SJCRH30 (cell line): Measurements from ENCODE around the gene FAM120B. TPM values are rescaled to one million over a fixed set of nuclear protein-coding genes. Genes with fewer than 3 reads are reported as not detected.

Source experiments
- DNase-seq, 2 experiments: peaks; one replicate each; pipeline ENCODE4 v3.0.0-alpha.2; 2015 to 2020
- H3K27ac ChIP-seq: fragments of 250-450 bp; sonication (Bioruptor Pico); 2 replicates; pipeline ENCODE4 v1.5.1; 2020; ENCODE audit warnings: mild to moderate bottlenecking, moderate library complexity
- H3K27me3 ChIP-seq: fragments of 250-450 bp; sonication (Bioruptor Pico); 2 replicates; pipeline ENCODE4 v1.5.1; 2020; ENCODE audit warnings: mild to moderate bottlenecking, moderate library complexity
- H3K36me3 ChIP-seq: fragments of 250-450 bp; sonication (Bioruptor Pico); 2 replicates; pipeline ENCODE4 v1.5.1; 2020; ENCODE audit warnings: mild to moderate bottlenecking, moderate library complexity
- H3K4me1 ChIP-seq: fragments of 250-450 bp; sonication (Bioruptor Pico); 2 replicates; pipeline ENCODE4 v1.5.1; 2020; ENCODE audit warnings: mild to moderate bottlenecking, moderate library complexity
- H3K4me3 ChIP-seq: fragments of 250-450 bp; sonication (Bioruptor Pico); 2 replicates; pipeline ENCODE4 v1.5.1; 2020; ENCODE audit warnings: mild to moderate bottlenecking, moderate library complexity
- H3K9me3 ChIP-seq: fragments of 250-450 bp; sonication (Bioruptor Pico); replicated peaks from 2 replicates; pipeline ENCODE4 v1.5.1; 2020; ENCODE audit warnings: mild to moderate bottlenecking, moderate library complexity
- total RNA-seq: library from RNA; depleted of rRNA; stranded (reverse); fragments of >200 nt; shearing (Covaris generic); gene quantifications from 2 replicates; pipeline ENCODE4 v1.2.3, GENCODE V29; 2014

The FAM120B gene
- total RNA-seq, 1 experiment from 2014 or later: 21.4 TPM

DNA sequence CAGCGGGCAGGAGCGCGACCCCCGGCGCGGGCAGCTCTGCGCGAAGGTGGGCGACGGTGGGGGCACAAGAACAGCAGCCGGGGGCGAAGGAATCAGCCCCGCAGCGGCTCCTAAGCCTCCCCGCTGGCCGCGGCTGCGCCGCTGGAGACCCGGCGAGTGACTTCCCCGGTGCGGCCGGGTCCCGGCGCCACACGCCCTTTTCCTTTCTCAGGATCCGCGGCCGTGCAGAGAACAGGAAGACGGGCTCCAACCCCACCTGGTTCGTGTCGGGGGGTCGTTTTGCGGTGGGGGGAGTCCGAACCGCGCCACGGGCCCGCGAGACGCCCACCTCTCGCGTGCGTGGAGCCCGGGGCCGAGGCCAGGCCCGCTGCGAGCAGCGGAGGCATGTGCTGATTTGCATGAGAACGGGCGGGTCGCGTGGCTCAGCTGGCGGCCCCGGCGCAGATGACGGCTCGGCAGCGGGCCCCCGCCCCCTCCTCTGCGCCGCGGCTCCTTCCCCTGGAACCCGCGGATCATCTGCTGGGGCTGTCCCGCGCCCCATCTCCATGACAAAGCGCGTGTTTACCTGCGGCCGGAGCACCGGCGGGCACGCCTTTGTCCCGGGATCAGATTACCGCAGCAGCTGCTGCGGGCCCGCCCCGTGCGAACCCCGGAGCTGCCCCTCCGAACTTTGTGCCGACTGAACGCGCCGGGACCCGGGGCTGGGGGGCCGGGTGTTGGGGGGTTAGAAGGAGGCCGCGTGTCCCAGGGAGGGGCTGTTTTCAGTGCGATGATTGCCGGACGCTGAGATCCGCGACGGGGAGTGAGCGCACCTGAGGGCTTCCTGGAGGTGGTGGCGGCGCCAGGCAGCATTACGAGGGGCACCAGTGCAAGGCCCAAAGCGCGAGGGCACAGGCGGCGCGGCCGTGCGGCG, 10.8 kb upstream of the FAM120B start:
- Histone ChIP-seq H3K27ac (no peak overlapping the region), H3K9me3 (no peaks in the 10 kb centered on the region), H3K4me1 (peaks cover 37% of the 10 kb centered on the region), H3K27me3 (peaks cover 45% of the 10 kb centered on the region; the same call in 1 of the 2 replicates), H3K4me3 (peak overlapping the region; percentile 44), H3K36me3 (no peaks in the 10 kb centered on the region)
- DNase-seq: peak; percentile 26 to 48

DNA sequence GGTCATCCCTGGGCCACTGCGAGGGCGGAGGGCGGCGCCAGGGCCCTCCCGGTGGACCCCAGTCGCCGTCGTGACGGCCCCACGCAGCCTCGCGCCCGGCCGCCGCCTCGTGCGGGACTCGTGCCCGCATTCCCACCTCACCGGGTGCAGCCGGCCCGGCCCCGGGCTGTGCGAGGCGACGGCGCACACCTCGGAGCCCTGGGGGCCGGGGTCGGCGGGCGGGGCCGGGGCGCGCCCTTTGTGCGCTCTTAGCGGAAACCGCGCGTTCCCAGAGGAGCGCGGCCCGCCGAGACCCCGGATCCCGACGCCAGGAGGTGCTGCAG, 10.2 kb upstream of the FAM120B start:
- H3K4me3 ChIP-seq: peak overlapping the region; percentile 44; the same call in 1 of the 2 replicates
- H3K36me3 ChIP-seq: no peaks in the 10 kb centered on the region
- DNase-seq: no peak
- H3K27ac ChIP-seq: no peak overlapping the region
- peaks cover 45% of the 10 kb centered on the region; the same call in 1 of the 2 replicates for H3K27me3 ChIP-seq
- peaks cover 37% of the 10 kb centered on the region for H3K4me1 ChIP-seq
- H3K9me3 ChIP-seq: no peaks in the 10 kb centered on the region

DNA sequence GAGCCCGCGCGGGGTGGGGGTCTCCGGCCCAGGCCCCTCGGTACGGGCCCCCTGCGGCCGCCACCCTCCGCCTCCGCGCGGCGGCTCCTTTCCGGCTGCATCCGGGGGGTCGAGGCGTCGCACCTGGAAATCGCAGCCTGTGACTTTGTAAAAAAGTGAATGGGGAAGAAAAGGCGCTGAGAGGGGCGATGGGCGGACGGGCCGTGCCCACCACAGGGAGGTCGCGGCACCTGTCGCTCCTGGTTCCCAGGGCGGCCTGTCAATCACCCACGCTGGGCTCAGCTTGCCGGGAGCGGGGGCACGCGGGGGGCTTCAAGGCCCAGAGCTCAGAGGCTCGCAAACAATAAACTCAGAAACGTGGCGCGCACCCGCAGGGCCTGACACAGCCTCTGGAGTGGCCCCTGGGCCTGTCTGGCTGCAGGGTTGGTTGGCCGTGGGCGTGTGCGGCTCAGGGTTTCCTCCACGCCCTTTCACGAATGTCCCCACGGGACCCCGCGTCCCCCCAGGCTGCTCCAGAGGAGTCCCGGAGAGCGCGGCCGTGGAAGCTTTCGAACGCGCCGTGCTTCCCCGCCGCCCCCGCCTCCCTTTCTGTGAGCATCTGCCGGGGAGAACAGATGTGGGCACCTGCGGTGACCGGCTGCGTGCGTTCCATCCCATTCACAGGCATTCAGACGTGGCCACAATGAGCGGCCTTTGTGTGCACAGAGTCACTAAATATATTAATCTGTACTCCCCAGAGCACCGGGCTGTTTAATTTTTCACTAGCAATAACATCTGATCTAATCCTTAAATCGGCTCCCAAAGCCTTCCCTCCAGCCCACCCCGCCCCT, 9.6 kb upstream of the FAM120B start:
- Histone ChIP-seq H3K27ac (no peak overlapping the region), H3K27me3 (peaks cover 42% of the 10 kb centered on the region; the same call in 1 of the 2 replicates), H3K9me3 (no peaks in the 10 kb centered on the region), H3K4me1 (peaks cover 36% of the 10 kb centered on the region), H3K4me3 (peak overlapping the region; percentile 44; the same call in 1 of the 2 replicates), H3K36me3 (no peaks in the 10 kb centered on the region)
- DNase-seq: peak in 1 of 2 experiments; percentile 53

DNA sequence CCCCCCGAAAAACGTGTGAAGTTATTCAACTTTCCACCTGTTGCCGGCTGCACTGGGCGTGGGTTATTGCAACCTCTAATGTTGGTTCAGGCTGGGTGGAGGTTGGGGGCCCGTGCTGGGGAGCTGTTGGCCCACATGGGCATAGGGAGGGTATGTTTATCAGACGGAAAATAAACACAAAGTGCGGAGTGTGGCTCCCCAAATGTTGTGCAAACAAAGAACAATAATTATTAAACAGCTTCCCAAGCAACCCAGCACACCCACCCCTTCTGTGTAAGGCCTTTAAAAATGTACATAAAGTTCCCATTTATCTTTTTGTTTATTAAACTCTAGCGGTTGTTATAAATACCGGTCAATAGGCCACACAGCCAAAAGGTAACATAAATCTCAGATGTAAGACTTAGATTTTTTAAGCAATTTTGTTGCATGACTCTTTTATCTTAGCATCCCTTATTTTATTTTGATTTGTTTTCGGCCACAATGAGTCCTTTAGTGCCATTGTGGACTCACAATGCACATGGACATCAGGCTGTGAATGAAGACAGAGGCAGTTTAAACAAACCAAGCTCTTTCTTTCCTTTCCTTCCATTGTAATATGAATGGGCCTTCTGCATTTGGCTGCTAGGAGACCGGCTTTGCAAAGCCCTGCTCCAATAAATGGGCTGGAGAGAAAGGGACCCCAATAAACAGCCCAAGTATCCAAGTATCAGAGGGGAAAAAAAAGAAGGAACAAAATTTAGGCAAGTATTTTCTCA, 8.8 kb upstream of the FAM120B start:
- H3K4me3 ChIP-seq: no peak overlapping the region
- no peak for DNase-seq
- H3K4me1 ChIP-seq: peaks cover 28% of the 10 kb centered on the region
- H3K9me3 ChIP-seq: no peaks in the 10 kb centered on the region
- no peak overlapping the region for H3K27ac ChIP-seq
- no peaks in the 10 kb centered on the region for H3K36me3 ChIP-seq
- H3K27me3 ChIP-seq: peaks cover 34% of the 10 kb centered on the region; the same call in 1 of the 2 replicates

DNA sequence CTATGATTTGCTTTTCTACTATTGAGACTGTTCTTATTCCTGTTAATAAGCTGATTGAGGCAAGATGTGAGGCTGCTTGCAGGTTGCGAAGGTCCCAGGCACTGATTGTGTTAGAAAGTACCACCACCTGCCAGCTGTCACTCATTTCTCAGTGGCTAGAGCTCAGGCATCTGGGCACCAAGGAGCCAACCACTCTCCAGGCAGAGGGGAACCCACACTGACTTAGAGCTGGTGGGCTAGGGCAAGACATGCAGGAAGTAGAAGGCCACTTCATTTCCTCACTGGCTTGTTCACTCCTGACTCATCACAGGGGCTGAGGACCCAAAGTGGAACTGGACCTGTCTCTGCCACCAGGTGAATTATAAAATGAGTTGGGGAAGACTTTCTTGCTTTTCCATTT, 7.9 kb upstream of the FAM120B start:
- H3K27me3 ChIP-seq: peaks cover 24% of the 10 kb centered on the region; the same call in 1 of the 2 replicates
- peak; percentile 61 to 73 for DNase-seq

DNA sequence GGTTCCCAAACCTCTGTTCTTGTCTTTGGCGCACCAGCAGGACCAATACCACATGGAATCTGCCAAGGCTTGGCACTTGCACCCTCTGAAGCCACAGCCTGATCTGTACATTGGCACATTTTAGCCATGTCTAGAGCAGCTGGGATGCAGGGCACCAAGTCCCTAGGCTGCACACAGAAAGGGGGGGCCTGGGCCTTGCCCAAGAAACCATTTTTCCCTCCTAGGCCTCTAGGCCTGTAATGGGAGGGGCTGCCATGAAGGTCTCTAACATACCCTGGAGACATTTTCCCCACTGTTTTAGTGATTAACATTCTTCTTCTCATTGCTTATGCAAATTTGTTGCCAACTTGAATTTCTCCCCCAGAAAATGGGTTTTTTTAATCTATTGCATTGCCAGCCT, 5.4 kb upstream of the FAM120B start:
- no peaks in the 10 kb centered on the region for H3K36me3 ChIP-seq
- no peak for DNase-seq
- peaks cover 9% of the 10 kb centered on the region; the same call in 1 of the 2 replicates for H3K27me3 ChIP-seq
- H3K27ac ChIP-seq: no peak overlapping the region
- peaks cover 21% of the 10 kb centered on the region for H3K4me1 ChIP-seq
- H3K9me3 ChIP-seq: no peaks in the 10 kb centered on the region
- H3K4me3 ChIP-seq: no peak overlapping the region

More for the DNA sequence above, 7.9 kb upstream of the FAM120B start:
- H3K4me1 ChIP-seq: peaks cover 28% of the 10 kb centered on the region
- H3K27ac ChIP-seq: no peak overlapping the region
- H3K4me3 ChIP-seq: no peak overlapping the region
- H3K36me3 ChIP-seq: no peaks in the 10 kb centered on the region
- no peaks in the 10 kb centered on the region for H3K9me3 ChIP-seq

DNA sequence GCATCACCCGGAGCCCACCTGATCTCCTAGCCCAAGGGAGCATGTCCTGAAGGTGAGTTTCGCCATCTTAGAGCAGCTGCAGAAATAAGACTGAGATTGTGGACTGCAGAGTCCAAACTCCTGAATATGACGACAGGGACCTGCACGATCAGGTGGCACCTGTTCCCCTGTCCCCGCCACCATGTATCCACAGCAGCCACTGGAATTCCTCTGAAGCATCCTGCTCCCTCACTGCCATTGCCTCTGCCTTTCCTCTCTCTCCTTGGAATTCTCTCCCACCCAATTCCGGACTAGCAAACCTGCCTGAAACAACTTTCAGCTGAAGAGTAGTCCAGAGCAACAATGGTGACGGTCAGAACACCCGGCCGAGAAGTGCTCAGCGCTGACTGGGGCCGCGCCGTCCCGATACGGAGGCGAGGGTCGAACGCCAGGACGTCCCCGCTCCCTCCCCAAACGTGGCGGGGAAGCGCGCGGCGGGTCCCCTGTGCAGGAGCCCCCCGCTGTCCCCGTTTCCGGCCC, 694 bp upstream of the FAM120B start:
- H3K4me3 ChIP-seq: peak overlapping the region; percentile 83
- H3K27ac ChIP-seq: no peak overlapping the region; the same call in 1 of the 2 replicates
- H3K4me1 ChIP-seq: no peaks in the 10 kb centered on the region; the same call in 1 of the 2 replicates
- no peaks in the 10 kb centered on the region for H3K27me3 ChIP-seq
- no peaks in the 10 kb centered on the region for H3K9me3 ChIP-seq
- no peak for DNase-seq
- no peaks in the 10 kb centered on the region for H3K36me3 ChIP-seq

DNA sequence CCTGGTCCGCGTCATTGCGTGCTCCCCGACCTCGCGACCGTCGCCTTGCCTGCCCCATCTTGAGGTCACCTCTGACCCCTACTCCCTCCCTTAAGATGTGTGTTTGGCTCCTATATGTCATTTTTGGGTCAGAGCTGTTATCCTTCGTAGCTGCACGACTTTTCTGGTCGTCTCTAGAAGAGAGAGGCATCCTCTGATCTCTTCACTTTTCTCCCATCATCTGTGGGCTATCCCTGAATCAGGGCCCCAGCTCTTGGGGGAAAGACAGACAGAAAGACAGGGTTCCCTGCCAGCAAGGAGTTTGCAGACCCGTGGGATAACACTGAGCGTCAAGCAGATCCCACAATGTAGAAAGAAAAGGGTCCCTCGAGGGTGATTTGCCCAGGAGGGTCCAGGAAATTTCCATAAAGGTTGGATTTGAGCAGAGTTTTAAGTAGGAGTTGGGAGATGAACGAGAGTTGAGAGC, 555 bp downstream of the FAM120B start:
- no peak for DNase-seq
- Histone ChIP-seq H3K27me3 (no peaks in the 10 kb centered on the region), H3K9me3 (no peaks in the 10 kb centered on the region), H3K4me3 (peak overlapping the region; percentile 83), H3K27ac (peak overlapping the region; percentile 62), H3K36me3 (no peaks in the 10 kb centered on the region; the same call in 1 of the 2 replicates), H3K4me1 (no peaks in the 10 kb centered on the region; the same call in 1 of the 2 replicates)

DNA sequence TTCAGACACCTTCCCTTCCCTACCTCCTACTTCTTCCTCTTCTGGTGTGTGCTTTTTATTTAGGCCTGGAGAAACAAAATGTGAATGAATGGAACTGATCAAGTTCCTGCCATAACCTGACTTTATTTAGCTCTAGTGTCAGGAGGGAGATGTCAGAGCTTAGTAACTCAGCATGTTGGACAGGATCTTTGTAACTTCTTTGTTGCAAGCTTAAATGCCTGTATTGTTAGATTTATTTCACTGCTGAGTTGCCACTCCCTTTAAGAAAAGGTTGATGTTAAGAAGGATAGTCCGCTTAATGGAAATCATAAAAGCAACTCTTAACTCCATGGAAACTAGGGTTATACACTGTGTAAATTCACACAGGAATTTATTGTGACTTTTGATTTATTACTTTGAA, 2.2 kb downstream of the FAM120B start:
- no peak overlapping the region for H3K4me3 ChIP-seq
- no peaks in the 10 kb centered on the region; the same call in 1 of the 2 replicates for H3K4me1 ChIP-seq
- H3K9me3 ChIP-seq: no peaks in the 10 kb centered on the region
- peaks cover 4% of the 10 kb centered on the region; the same call in 1 of the 2 replicates for H3K36me3 ChIP-seq
- no peak for DNase-seq
- H3K27ac ChIP-seq: no peak overlapping the region
- no peaks in the 10 kb centered on the region for H3K27me3 ChIP-seq

DNA sequence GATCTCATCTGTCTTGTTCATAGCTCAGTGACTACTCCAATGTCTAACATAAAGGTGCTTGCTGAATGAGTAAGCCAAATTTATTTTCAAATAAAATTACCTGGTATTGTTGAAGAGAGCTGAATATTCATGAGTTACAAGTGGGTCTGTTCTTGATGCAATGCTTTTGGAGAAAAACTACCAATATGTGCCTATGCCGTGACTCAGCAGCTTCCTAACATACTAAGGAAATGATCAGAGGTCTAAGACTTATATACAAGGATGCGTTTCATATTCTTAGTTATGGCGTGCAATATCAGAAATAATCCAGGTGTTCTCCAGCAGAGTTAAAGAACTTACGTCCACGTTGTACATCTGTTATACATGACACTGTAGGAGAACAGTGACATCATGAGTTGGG, 5.1 kb downstream of the FAM120B start:
- H3K27me3 ChIP-seq: no peaks in the 10 kb centered on the region
- no peak for DNase-seq
- H3K36me3 ChIP-seq: peaks cover 4% of the 10 kb centered on the region; the same call in 1 of the 2 replicates
- no peaks in the 10 kb centered on the region for H3K9me3 ChIP-seq
- peaks cover 4% of the 10 kb centered on the region; the same call in 1 of the 2 replicates for H3K4me1 ChIP-seq
- H3K4me3 ChIP-seq: no peak overlapping the region
- H3K27ac ChIP-seq: no peak overlapping the region

DNA sequence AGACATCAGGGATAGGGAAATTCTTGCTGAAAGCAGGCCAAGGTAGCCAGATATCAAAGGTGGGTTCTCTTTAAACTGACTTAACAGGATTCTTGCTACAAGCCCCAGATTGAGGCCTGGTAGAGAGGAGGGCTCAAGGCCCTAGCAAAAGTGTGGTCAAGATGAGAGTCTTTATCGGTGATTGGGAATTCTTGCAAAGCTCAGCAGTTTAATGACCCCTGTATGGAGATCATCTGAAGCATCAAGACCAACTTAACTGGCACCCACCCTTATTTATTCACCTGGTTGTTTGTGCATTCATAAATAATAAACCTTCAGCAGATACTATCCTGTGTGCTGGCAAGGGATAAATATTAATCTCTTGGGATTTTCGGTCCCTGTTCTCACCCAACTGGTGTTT, 6.3 kb downstream of the FAM120B start:
- DNase-seq: no peak
- H3K4me3 ChIP-seq: no peak overlapping the region
- H3K27ac ChIP-seq: no peak overlapping the region
- peaks cover 10% of the 10 kb centered on the region for H3K36me3 ChIP-seq
- no peaks in the 10 kb centered on the region for H3K27me3 ChIP-seq
- H3K9me3 ChIP-seq: no peaks in the 10 kb centered on the region
- peaks cover 4% of the 10 kb centered on the region; the same call in 1 of the 2 replicates for H3K4me1 ChIP-seq

DNA sequence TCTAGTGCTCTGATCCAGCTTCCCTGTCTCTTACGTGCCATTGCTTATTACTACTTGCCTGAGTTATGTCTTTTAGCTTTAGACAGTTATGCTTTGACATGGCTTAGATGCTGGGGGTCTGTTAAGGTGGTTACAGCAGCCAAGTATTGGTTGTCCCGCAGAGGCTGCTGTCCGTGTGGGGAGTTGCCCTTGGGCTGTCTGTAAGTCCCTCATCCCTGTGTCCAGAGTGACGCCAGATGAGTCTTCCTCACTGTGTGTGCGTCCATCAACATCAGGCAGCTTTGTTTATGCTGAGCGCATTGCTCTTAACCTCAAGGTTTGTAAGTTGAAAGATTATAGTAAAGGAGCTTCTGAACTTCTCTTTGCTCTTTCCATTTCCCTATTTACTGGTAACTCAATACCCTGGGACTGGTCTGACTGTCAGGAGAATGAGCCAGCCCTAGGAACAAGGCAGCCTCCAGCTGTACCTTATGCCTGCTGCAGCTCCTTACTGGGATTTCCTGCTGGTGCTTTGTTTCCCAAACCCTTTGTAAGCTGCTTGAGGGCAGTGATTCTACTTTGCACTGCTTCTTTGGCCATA, 7.2 kb downstream of the FAM120B start:
- Histone ChIP-seq H3K9me3 (no peaks in the 10 kb centered on the region), H3K4me3 (no peak overlapping the region), H3K27ac (no peak overlapping the region), H3K36me3 (peaks cover 12% of the 10 kb centered on the region), H3K4me1 (peaks cover 4% of the 10 kb centered on the region; the same call in 1 of the 2 replicates), H3K27me3 (no peaks in the 10 kb centered on the region)
- DNase-seq: no peak

DNA sequence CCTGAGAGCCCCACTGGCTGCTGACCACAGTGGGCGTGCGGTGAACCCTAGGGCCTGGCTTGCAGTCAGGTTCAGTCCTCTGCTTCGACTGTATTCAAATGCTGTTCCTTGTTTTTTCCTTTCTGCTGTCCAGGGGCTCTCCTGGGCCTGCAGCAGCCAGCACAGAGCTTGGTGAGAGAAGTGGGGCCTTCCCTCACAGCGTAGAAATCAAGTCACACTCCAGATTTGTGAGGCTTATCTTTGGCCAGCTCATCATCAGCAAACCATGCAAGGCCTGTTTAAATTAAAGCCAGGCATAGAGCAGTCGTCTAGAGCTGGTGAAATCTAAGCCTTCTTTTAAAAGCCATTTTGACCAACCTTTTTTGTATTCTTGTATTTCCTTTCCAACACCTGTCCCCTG, 8.4 kb downstream of the FAM120B start:
- H3K27ac ChIP-seq: no peak overlapping the region
- no peak for DNase-seq
- no peak overlapping the region for H3K4me3 ChIP-seq
- H3K9me3 ChIP-seq: no peaks in the 10 kb centered on the region
- peaks cover 16% of the 10 kb centered on the region for H3K36me3 ChIP-seq
- H3K4me1 ChIP-seq: peaks cover 4% of the 10 kb centered on the region; the same call in 1 of the 2 replicates
- no peaks in the 10 kb centered on the region for H3K27me3 ChIP-seq
